H9 (cell line): Measurements from ENCODE around the gene ITPKB. TPM values are rescaled to one million over a fixed set of nuclear protein-coding genes. Genes with fewer than 3 reads are reported as not detected.

ENCODE experiments used
- DNase-seq: peaks from one replicate; pipeline ENCODE4 v3.0.0-alpha.2; 2017
- H2AFZ ChIP-seq: one replicate; pipeline ENCODE4 v1.6.1; 2013; ENCODE audit warnings: mild to moderate bottlenecking, low read length, control low read depth, moderate library complexity
- H2AK5ac ChIP-seq: 2 replicates; pipeline ENCODE4 v1.6.1; 2013; ENCODE audit warnings: low read length, control low read depth, mixed read lengths; ENCODE audit not compliant: insufficient read length
- H2BK120ac ChIP-seq: one replicate; pipeline ENCODE4 v1.6.1; 2013; ENCODE audit warnings: low read depth, mild to moderate bottlenecking, low read length, control low read depth, inconsistent platforms; ENCODE audit not compliant: poor library complexity, severe bottlenecking
- H2BK12ac ChIP-seq: 2 replicates; pipeline ENCODE4 v1.6.1; 2013; ENCODE audit warnings: low read length, control low read depth, mixed read lengths, low read depth; ENCODE audit not compliant: insufficient read length
- H2BK15ac ChIP-seq: 2 replicates; pipeline ENCODE4 v1.6.1; 2013; ENCODE audit warnings: low read depth, low read length, control low read depth
- H2BK20ac ChIP-seq: one replicate; pipeline ENCODE4 v1.6.1; 2013; ENCODE audit warnings: low read depth, mild to moderate bottlenecking, low read length, control low read depth, inconsistent platforms; ENCODE audit not compliant: poor library complexity, severe bottlenecking
- H2BK5ac ChIP-seq: 2 replicates; pipeline ENCODE4 v1.6.1; 2013; ENCODE audit warnings: low read length, control low read depth, mixed read lengths; ENCODE audit not compliant: insufficient read length
- H3K14ac ChIP-seq: 2 replicates; pipeline ENCODE4 v1.6.1; 2013; ENCODE audit warnings: low read length, control low read depth; ENCODE audit not compliant: insufficient read depth
- H3K18ac ChIP-seq: 2 replicates; pipeline ENCODE4 v1.6.1; 2013; ENCODE audit warnings: low read depth, mild to moderate bottlenecking, mixed read lengths, low read length, control low read depth; ENCODE audit not compliant: insufficient read length
- H3K23ac ChIP-seq: 2 replicates; pipeline ENCODE4 v1.6.1; 2013; ENCODE audit warnings: low read length, control low read depth, mixed read lengths, low read depth; ENCODE audit not compliant: insufficient read length
- H3K23me2 ChIP-seq: 2 replicates; pipeline ENCODE4 v1.6.1; 2013; ENCODE audit warnings: low read depth, mild to moderate bottlenecking, mixed read lengths, low read length, control low read depth; ENCODE audit not compliant: insufficient read length, poor library complexity, severe bottlenecking
- H3K27ac ChIP-seq: 2 replicates; pipeline ENCODE4 v1.5.1; 2013; ENCODE audit warnings: low read length, control low read depth, mixed read lengths, low read depth; ENCODE audit not compliant: insufficient read length
- H3K27me3 ChIP-seq: 2 replicates; pipeline ENCODE4 v1.6.1; 2013; ENCODE audit warnings: low read length, control low read depth, inconsistent platforms; ENCODE audit not compliant: insufficient read depth
- H3K4ac ChIP-seq: 2 replicates; pipeline ENCODE4 v1.6.1; 2013; ENCODE audit warnings: low read depth, mild to moderate bottlenecking, control low read depth, inconsistent platforms, low read length, moderate library complexity
- H3K4me1 ChIP-seq: 2 replicates; pipeline ENCODE4 v1.6.1; 2013; ENCODE audit warnings: low read length, control low read depth, inconsistent platforms; ENCODE audit not compliant: insufficient read depth
- H3K4me2 ChIP-seq: 2 replicates; pipeline ENCODE4 v1.6.1; 2013; ENCODE audit warnings: low read length, control low read depth, mixed read lengths; ENCODE audit not compliant: insufficient read length, insufficient read depth
- H3K56ac ChIP-seq: 2 replicates; pipeline ENCODE4 v1.6.1; 2013; ENCODE audit warnings: low read depth, mild to moderate bottlenecking, mixed read lengths, low read length, control low read depth; ENCODE audit not compliant: insufficient read length
- H3K79me1 ChIP-seq: 2 replicates; pipeline ENCODE4 v1.6.1; 2013; ENCODE audit warnings: low read depth, mild to moderate bottlenecking, moderate library complexity, low read length, control low read depth, inconsistent platforms; ENCODE audit not compliant: insufficient read depth, poor library complexity, severe bottlenecking
- H3K79me2 ChIP-seq: 2 replicates; pipeline ENCODE4 v1.6.1; 2013; ENCODE audit warnings: low read length, control low read depth, inconsistent platforms; ENCODE audit not compliant: insufficient read depth
- H3K9ac ChIP-seq: 2 replicates; pipeline ENCODE4 v1.6.1; 2013; ENCODE audit warnings: low read length, control low read depth, mixed read lengths; ENCODE audit not compliant: insufficient read length; ENCODE audit errors: extremely low read depth
- H3K9me3 ChIP-seq: one replicate; pipeline ENCODE4 v1.6.1; 2013; ENCODE audit warnings: low read depth, low read length, inconsistent platforms; ENCODE audit not compliant: control insufficient read depth
- H3T11ph ChIP-seq: one replicate; pipeline ENCODE4 v1.6.1; 2013; ENCODE audit warnings: mild to moderate bottlenecking, low read length, control low read depth, inconsistent platforms
- H4K20me1 ChIP-seq: one replicate; pipeline ENCODE4 v1.6.1; 2013; ENCODE audit not compliant: control insufficient read depth, insufficient read length, insufficient read depth
- H4K5ac ChIP-seq: 2 replicates; pipeline ENCODE4 v1.6.1; 2013; ENCODE audit warnings: low read depth, mild to moderate bottlenecking, mixed read lengths, low read length, control low read depth; ENCODE audit not compliant: insufficient read length
- H4K8ac ChIP-seq: replicated peaks from 2 replicates; pipeline ENCODE4 v1.6.1; 2013; ENCODE audit warnings: low read length, control low read depth, mixed read lengths, low read depth; ENCODE audit not compliant: insufficient read length
- H4K91ac ChIP-seq: 2 replicates; pipeline ENCODE4 v1.6.1; 2013; ENCODE audit warnings: low read depth, mild to moderate bottlenecking, moderate library complexity, mixed read lengths, low read length, control low read depth; ENCODE audit not compliant: insufficient read length
- H3K27ac Mint-ChIP-seq, 3 experiments: 2 replicates in 2 of 3; 3 replicates in 1 of 3; pipeline ENCODE4 v1.8.0; 2020 to 2021; ENCODE audit warnings: mixed read lengths in 3 of 3, mild to moderate bottlenecking in 1 of 3, moderate library complexity in 1 of 3
- H3K27me3 Mint-ChIP-seq: 2 replicates; pipeline ENCODE4 v1.8.0; 2021; ENCODE audit warnings: low read depth, mild to moderate bottlenecking, moderate library complexity, mixed read lengths
- H3K36me3 Mint-ChIP-seq, 3 experiments: 2 replicates in 2 of 3; 3 replicates in 1 of 3; pipeline ENCODE4 v1.8.0; 2020 to 2021; ENCODE audit warnings: low read depth in 3 of 3, mixed read lengths in 3 of 3; ENCODE audit not compliant: insufficient read depth in 1 of 3
- H3K4me1 Mint-ChIP-seq, 2 experiments: 2 replicates each; pipeline ENCODE4 v1.8.0; 2020; ENCODE audit warnings: mixed read lengths in 2 of 2
- H3K4me3 Mint-ChIP-seq, 2 experiments: 2 replicates in 1 of 2; 3 replicates in 1 of 2; pipeline ENCODE4 v1.8.0; 2020 to 2021; ENCODE audit warnings: mild to moderate bottlenecking in 2 of 2, mixed read lengths in 2 of 2, moderate library complexity in 1 of 2
- H3K9me3 Mint-ChIP-seq, 2 experiments: 2 replicates in 1 of 2; 3 replicates in 1 of 2; pipeline ENCODE4 v1.8.0; 2020; ENCODE audit warnings: mild to moderate bottlenecking in 2 of 2, mixed read lengths in 2 of 2, moderate library complexity in 1 of 2
- CTCF ChIP-seq: fragments of 200-600 bp; sonication (generic); conservative IDR thresholded peaks from 3 replicates; pipeline ENCODE4 v1.8.0; 2021; ENCODE audit warnings: antibody characterized with exemption, mild to moderate bottlenecking
- WGBS: extraction: QIAGEN DNeasy Blood & Tissue Kit; methylation state at CpG from one replicate; pipeline ENCODE4 v1.1.7; 2013; ENCODE audit warnings: missing lambda C conversion rate, low lambda C conversion rate, mixed read lengths; ENCODE audit not compliant: insufficient read length; ENCODE audit errors: extremely low coverage; 5-methylcytosine and 5-hydroxymethylcytosine counted together
- total RNA-seq: library from RNA; stranded (reverse); gene quantifications from 2 replicates; pipeline ENCODE4 v1.2.1, GENCODE V29; 2021

The ITPKB gene
- total RNA-seq, 1 experiment from 2014 or later: 3.8 TPM

- Mint-ChIP-seq H3K4me1 (peaks cover 26 to 42% of the 10 kb centered on the region in 2 experiments), H3K27ac (no peak overlapping the region), H3K27me3 (no peaks in the 10 kb centered on the region; the same call in none of the 2 replicates), H3K4me3 (no peak overlapping the region), H3K9me3 (peaks cover 0 to 3% of the 10 kb centered on the region in 2 experiments; a peak in 1 of 5 replicates), H3K36me3 (no peaks in the 10 kb centered on the region)
- Histone ChIP-seq H3K23me2 (no peaks in the 10 kb centered on the region), H2AFZ (no peak overlapping the region), H3K14ac (no peak overlapping the region), H3K4me1 (peaks cover 10% of the 10 kb centered on the region; the same call in 1 of the 2 replicates), H3K23ac (no peak overlapping the region), H2BK5ac (no peak overlapping the region), H3K4me2 (no peak overlapping the region), H3K56ac (no peak overlapping the region), H3K79me2 (no peaks in the 10 kb centered on the region), H3K9me3 (no peaks in the 10 kb centered on the region), H3K18ac (no peak overlapping the region), H2BK15ac (no peak overlapping the region), H2AK5ac (no peak overlapping the region), H2BK20ac (no peak overlapping the region), H4K91ac (no peak overlapping the region), H3K79me1 (no peaks in the 10 kb centered on the region), H4K8ac (no peak overlapping the region), H3K27me3 (no peaks in the 10 kb centered on the region), H3K4ac (no peak overlapping the region), H2BK120ac (no peak overlapping the region), H3T11ph (no peak overlapping the region), H2BK12ac (no peak overlapping the region), H3K27ac (no peak overlapping the region), H4K20me1 (no peaks in the 10 kb centered on the region), H4K5ac (no peak overlapping the region), H3K9ac (no peak overlapping the region)
- DNase-seq: no peak
- no CpG with 5 or more reads among the region's 7 CpGs for WGBS
- TF ChIP-seq CTCF: peak; percentile 55
These were observed 89.3 kb downstream of the ITPKB start for GRCh38 chr1:226649780-226650179.
